ENCODE results near the gene MZB1. TPM values are rescaled to one million over a fixed set of nuclear protein-coding genes. Genes with fewer than 3 reads are reported as not detected.

MZB1 gene
- total and polyA plus RNA-seq, 2 of the 8 experiments (the other 6 are each of a cell fraction or from before 2014, with no cell fraction given), result 0.39 to 0.47 TPM

DNA sequence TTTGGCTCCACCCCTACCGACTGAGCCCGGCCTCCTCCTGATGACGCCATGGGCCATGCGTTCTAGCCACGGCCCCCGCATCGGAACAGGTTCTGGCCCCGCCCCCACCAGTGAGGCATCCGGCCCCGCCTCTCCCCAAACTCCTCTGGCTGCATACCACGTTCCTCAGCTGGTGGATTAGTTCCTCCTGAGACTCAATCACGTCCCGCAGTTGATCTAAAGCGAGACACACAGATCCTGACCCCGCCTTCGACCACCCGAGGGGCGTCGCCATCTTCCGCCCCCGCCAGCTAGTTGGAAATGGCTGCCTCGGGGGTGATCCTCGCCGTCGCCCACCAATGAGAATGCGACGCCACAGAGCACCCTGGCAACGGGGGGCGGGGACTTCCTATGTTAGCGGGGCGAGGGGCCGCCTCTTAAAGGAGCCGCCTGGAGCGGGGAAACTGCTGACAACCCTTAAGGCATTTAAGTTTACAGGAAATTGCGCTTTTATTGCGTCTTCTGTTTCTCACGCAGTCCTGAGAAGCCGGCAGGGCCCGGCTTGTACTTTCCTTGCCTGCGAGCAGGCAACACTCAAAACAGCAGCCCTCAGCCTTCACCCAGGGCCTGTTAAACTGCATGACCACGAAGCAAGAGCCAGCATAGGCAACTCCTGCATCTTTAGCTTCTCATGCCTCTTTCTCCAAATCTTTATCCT, 14.2 kb upstream of the MZB1 start, which contains the start of gene SPATA24 (continued):
- TF ChIP-seq, protein P1, sequence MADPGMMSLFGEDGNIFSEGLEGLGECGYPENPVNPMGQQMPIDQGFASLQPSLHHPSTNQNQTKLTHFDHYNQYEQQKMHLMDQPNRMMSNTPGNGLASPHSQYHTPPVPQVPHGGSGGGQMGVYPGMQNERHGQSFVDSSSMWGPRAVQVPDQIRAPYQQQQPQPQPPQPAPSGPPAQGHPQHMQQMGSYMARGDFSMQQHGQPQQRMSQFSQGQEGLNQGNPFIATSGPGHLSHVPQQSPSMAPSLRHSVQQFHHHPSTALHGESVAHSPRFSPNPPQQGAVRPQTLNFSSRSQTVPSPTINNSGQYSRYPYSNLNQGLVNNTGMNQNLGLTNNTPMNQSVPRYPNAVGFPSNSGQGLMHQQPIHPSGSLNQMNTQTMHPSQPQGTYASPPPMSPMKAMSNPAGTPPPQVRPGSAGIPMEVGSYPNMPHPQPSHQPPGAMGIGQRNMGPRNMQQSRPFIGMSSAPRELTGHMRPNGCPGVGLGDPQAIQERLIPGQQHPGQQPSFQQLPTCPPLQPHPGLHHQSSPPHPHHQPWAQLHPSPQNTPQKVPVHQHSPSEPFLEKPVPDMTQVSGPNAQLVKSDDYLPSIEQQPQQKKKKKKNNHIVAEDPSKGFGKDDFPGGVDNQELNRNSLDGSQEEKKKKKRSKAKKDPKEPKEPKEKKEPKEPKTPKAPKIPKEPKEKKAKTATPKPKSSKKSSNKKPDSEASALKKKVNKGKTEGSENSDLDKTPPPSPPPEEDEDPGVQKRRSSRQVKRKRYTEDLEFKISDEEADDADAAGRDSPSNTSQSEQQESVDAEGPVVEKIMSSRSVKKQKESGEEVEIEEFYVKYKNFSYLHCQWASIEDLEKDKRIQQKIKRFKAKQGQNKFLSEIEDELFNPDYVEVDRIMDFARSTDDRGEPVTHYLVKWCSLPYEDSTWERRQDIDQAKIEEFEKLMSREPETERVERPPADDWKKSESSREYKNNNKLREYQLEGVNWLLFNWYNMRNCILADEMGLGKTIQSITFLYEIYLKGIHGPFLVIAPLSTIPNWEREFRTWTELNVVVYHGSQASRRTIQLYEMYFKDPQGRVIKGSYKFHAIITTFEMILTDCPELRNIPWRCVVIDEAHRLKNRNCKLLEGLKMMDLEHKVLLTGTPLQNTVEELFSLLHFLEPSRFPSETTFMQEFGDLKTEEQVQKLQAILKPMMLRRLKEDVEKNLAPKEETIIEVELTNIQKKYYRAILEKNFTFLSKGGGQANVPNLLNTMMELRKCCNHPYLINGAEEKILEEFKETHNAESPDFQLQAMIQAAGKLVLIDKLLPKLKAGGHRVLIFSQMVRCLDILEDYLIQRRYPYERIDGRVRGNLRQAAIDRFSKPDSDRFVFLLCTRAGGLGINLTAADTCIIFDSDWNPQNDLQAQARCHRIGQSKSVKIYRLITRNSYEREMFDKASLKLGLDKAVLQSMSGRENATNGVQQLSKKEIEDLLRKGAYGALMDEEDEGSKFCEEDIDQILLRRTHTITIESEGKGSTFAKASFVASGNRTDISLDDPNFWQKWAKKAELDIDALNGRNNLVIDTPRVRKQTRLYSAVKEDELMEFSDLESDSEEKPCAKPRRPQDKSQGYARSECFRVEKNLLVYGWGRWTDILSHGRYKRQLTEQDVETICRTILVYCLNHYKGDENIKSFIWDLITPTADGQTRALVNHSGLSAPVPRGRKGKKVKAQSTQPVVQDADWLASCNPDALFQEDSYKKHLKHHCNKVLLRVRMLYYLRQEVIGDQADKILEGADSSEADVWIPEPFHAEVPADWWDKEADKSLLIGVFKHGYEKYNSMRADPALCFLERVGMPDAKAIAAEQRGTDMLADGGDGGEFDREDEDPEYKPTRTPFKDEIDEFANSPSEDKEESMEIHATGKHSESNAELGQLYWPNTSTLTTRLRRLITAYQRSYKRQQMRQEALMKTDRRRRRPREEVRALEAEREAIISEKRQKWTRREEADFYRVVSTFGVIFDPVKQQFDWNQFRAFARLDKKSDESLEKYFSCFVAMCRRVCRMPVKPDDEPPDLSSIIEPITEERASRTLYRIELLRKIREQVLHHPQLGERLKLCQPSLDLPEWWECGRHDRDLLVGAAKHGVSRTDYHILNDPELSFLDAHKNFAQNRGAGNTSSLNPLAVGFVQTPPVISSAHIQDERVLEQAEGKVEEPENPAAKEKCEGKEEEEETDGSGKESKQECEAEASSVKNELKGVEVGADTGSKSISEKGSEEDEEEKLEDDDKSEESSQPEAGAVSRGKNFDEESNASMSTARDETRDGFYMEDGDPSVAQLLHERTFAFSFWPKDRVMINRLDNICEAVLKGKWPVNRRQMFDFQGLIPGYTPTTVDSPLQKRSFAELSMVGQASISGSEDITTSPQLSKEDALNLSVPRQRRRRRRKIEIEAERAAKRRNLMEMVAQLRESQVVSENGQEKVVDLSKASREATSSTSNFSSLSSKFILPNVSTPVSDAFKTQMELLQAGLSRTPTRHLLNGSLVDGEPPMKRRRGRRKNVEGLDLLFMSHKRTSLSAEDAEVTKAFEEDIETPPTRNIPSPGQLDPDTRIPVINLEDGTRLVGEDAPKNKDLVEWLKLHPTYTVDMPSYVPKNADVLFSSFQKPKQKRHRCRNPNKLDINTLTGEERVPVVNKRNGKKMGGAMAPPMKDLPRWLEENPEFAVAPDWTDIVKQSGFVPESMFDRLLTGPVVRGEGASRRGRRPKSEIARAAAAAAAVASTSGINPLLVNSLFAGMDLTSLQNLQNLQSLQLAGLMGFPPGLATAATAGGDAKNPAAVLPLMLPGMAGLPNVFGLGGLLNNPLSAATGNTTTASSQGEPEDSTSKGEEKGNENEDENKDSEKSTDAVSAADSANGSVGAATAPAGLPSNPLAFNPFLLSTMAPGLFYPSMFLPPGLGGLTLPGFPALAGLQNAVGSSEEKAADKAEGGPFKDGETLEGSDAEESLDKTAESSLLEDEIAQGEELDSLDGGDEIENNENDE (IDR thresholded peaks at IDR 0.05; ENCODE audit: insufficient replicate concordance, low read length), result no peak
- TF ChIP-seq TBP (IDR thresholded peaks at IDR 0.05; ENCODE audit: low read depth, low read length) (peak; percentile 59; the same call in 1 of the 2 replicates), SAP30 (IDR thresholded peaks at IDR 0.05; ENCODE audit: insufficient read depth, insufficient replicate concordance, low read length) (peak; percentile 51), RAD21 (IDR thresholded peaks at IDR 0.05 in 1 of 2, conservative IDR thresholded peaks at IDR 0.05 in 1 of 2; ENCODE audit: low read depth in 2 of 2, low read length in 2 of 2) (no peak), CHD2 (IDR thresholded peaks at IDR 0.05; ENCODE audit: low read length) (peak; percentile 22; the same call in 1 of the 2 replicates), RBBP5 (IDR thresholded peaks at IDR 0.05; ENCODE audit: borderline replicate concordance, low read depth, low read length) (0 out of 2 replicates have a peak, but pooled peaks have one; percentile 43), POLR2A (IDR thresholded peaks at IDR 0.05; ENCODE audit: control extremely low read depth in 1 of 2, low read depth in 2 of 2, low read length in 2 of 2) (peak in 1 of 2 experiments; percentile 74; a peak in 2 of 3 replicates), ZNF274 (IDR thresholded peaks at IDR 0.05; ENCODE audit: borderline replicate concordance, extremely low read depth, low read length) (no peak)
